ENCODE data around the gene CRTAP.
"Not testable (repeated sequence)": the region's sequence is repeated elsewhere in the genome, so short reads cannot be mapped to it uniquely, and the experiment has no call there.

The CRTAP gene

GRCh38 chr3:33100229-33100628 lies 13.6 kb upstream of the CRTAP start:
- DNase-seq = no peak

DNA sequence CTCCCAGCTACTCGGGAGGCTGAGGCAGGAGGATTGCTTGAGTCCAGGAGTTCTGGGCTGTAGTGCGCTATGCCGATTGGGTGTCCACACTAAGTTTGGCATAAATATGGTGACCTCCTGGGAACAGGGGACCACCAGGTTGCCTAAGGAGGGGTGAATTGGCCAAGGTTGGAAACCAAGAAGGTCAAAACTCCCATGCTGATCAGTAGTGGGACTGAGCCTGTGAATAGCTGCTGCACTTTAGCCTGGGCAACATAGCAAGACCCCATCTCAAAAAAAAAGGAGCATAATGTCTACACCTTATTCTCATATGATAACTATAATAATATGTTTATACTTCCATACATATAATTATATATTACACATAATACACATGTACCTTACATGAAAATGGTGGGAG lies 10.8 kb upstream of the CRTAP start:
- DNase-seq = no peak

GRCh38 chr3:33103480-33103879 lies 10.3 kb upstream of the CRTAP start:
- DNase-seq = no peak

GRCh38 chr3:33104803-33105202 lies 9.0 kb upstream of the CRTAP start:
- no peak for DNase-seq

DNA sequence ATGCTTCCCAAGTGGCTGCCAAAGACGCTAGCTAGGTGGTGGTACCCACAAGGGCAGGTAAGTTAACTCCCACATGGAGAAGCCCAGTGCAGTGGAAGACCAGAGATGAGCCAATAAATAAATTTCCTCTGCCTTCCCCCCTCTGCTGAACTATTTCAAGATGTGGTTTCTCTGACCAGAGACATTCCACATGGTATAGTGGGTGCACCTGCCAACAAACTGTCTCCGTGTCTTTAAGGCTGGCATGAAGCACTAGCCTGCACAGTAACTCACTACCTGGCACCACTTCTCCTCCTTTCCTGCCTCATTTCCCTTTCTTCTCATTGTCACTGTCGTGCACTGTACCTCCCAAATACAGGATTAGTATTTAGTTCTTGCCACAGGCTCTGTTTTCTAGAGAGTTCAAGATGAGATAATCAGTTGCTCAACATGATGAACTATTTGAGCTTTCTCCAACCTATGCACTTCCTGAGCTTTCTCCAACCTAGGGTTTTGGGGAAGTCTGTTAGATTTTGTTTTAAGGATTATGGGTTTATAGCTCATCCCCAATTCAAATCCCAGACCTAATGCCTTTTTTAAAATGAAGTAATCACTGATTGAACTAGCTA lies 8.4 kb upstream of the CRTAP start:
- DNase-seq = no peak

DNA sequence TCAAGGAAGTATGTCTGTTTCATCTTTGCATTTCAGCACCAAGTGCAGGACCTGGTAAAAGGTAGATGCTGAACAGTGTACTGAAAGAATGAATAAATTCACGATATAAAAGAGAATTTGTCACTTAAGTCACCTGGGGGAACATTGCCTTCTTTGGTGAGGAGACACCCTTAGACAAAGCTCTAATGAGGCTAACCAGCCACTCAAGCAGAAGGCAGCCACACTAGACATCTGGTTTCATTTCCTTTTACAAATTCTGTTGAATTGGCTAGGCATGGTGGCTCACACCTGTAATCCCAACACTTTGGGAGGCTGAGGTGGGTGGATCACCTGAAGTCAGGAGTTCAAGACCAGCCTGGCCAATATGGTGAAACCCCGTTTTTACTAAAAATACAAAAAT lies 7.0 kb upstream of the CRTAP start:
- not testable (repeated sequence) for DNase-seq

- no peak for DNase-seq
These were observed 2.2 kb upstream of the CRTAP start for GRCh38 chr3:33111581-33111980.

GRCh38 chr3:33114622-33115023 lies 809 bp downstream of the CRTAP start:
- DNase-seq = no peak

DNA sequence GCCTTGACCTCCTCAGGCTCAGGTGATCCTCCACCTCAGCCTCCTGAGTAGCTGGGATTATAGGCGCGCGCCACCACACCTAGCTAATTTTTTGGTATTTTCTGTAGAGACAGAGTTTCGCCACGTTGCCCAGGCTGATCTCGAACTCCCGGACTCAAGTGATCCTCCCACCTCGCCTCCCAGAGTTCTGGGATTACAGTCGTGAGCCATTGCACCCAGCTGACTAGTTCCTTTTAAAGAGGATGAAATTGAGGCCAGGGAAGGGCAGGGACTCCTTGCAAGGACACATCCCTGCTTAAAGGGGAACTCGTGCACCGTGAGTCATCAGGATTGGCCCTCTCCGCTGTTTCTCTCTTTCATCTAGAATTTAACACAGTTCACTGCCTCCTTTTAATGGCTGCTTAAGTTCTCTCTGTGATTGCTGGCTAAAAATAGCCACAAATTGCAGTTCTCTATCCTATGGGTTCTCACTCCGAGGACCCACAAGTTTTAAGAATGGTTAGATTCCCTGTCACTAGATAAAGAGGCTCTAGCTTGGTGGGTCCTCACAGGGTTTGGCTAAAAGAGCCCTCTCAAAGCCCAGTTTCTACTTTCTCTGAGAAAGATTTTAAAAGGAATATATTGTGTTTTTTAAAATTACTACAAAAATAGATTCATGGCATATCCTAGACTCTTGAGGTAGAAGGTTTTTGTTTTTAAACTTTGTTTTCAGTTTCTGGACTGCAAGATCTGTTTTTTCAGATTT lies 1.4 kb downstream of the CRTAP start:
- no peak for DNase-seq

GRCh38 chr3:33117461-33117860 lies 3.6 kb downstream of the CRTAP start:
- no peak for DNase-seq

DNA sequence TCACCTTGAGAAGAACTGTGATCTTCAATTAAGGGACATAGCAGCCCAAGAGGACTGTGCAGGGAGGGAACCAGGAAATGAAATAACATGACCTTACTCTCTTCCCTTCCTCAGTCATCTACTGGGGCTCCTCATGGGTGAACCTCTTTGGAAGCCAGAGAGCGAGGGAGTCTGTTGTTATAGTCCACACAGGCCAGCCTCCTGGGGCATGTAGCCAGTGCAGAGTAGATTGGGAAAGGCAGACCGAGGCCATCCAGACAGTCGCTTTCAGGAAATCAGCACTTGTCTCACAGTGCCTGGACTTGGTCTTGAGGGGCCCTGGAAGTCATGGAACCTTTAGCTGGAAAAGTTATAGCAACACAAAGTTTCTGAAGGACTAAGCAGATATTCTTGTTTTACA lies 6.1 kb downstream of the CRTAP start:
- DNase-seq = no peak

- DNase-seq = no peak
These were observed 9.2 kb downstream of the CRTAP start for GRCh38 chr3:33122991-33123390.

- no peak for DNase-seq
These were observed 10.8 kb downstream of the CRTAP start for GRCh38 chr3:33124638-33125037.

- no peak for DNase-seq
These were observed 12.0 kb downstream of the CRTAP start for GRCh38 chr3:33125840-33126239.

DNA sequence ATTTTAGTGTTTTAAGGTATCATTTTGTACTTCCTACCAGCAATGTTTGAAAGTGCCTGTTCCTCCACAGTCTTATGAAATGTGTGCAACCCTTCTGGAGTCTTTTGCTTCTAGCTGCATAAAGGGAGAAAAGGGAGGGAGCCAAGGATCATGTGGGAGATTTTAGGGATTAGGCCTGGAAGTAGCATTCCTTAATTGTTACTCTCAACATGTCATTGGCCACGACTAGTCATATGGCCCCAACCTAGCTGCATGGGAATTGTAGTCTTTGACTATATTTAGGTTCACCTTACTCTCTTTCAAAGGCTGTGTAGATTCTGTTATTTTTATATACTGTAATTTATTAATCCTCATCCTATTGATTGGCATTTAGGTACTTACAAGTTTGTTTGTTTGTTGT lies 14.9 kb downstream of the CRTAP start:
- DNase-seq = no peak

- no peak for DNase-seq
These were observed 16.3 kb downstream of the CRTAP start for GRCh38 chr3:33130144-33130543.

DNA sequence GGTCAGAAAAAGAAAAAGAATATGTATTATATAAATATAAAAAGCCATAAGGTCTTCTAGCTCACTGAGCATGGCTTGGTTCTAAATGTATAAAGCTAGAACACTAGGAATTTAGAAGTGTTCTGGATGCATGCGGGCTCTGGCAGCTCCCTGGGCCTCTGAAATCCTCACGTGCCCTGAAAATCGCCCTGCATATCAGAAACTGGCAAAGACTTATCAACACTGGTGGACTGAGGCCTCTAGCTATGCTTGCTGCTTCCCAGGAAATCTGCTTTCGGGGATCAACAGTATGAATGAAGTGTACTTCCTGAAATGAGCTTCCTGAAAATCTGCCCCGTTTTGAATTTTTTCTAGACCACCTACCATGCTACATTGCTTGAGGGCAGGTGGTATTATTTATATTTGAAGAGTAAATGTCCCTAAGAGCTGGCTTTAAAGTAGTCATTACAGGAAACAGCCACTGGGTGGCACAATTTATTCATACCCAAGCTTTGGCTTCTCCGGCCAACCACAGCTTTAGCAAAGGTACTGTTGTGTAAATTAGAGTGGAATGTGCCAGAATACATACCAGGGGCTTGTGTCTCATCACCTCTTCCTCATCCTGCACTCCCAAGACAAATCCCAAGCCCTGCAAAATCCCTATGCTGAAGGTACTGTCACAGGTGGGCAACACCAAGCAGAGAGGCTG lies 17.7 kb downstream of the CRTAP start:
- peak; percentile 26 for DNase-seq

- no peak for DNase-seq
These were observed 18.2 kb downstream of the CRTAP start for GRCh38 chr3:33132019-33132360.

- DNase-seq = no peak
These were observed 20.3 kb downstream of the CRTAP start for GRCh38 chr3:33134026-33134625.

DNA sequence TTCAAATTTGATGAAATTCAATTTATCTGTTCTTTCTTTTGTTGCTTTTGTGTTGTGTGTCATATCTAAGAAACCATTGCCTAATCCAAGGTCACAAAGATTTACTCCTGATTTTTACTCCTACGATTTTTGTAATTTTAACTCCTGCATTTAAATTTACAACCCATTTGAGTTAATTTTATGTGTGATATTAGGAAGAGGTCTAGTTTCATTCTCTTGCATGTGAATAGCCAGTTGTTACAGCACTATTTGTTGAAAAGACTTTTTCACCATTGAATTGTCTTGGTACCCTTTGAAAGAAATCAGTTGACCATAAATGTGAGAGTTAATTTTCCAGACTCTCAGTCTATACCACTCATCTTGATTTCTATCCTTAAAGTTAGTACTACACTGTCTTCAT lies 23.9 kb downstream of the CRTAP start:
- DNase-seq = no peak

- not testable (repeated sequence) for DNase-seq
These were observed 25.3 kb downstream of the CRTAP start for GRCh38 chr3:33139006-33139623.

GRCh38 chr3:33139996-33140395 lies 26.2 kb downstream of the CRTAP start:
- DNase-seq = no peak

GRCh38 chr3:33141006-33141405 lies 27.2 kb downstream of the CRTAP start:
- no peak for DNase-seq

DNA sequence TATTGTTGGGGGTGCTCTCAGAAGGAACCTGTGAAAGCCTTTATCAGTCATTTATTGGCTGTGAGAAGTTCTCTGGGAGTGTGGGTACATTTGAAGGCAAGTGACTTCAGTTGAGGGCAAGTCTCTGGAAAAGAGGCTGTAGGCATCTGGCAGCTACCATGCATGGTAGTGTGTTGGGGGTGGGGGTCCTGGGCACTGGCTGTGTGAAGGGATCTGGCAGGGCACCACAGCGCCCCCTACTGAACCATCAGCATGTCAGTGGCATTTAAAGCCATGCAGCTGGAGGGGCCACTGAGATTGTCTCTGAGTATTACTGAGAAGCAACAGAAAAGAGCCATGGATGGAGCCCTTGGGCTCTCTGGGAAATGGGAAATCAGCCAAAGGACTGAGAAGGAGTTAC lies 30.6 kb downstream of the CRTAP start:
- DNase-seq = peak; percentile 13
